HepG2 (cell line): ENCODE measurements around the gene UBE2D4. TPM values are rescaled to one million over a fixed set of nuclear protein-coding genes. Genes with fewer than 3 reads are reported as not detected.
A peak's percentile ranks its signal among the peaks of the same experiment; 100 is the strongest.

ENCODE experiments used
- ATAC-seq: fragments of 200-7000 bp; cut with Tn5 transposase; 3 replicates; pipeline ENCODE4 v1.9.1; 2020; ENCODE audit warnings: mild to moderate bottlenecking, moderate library complexity
- BruUV-seq: library from RNA; stranded (reverse); fragments of 400-500 nt; replicated peaks from 2 replicates; lab custom pipeline; 2021; lab: Mats Ljungman, UMichigan
- CTCF ChIA-PET: fragments of 300-600 bp; formaldehyde crosslinking; extraction: SDS; loops from one replicate; lab custom pipeline; 2021; ENCODE audit warnings: low total read pairs, inconsistent platforms, low intra/inter-chr PET ratio; lab: Yijun Ruan, JAX
- POLR2A ChIA-PET: fragments of 350-600 bp; sonication (Branson Sonifier 250); formaldehyde crosslinking; loops from one replicate; lab custom pipeline; 2020; ENCODE audit warnings: antibody characterized with exemption, inconsistent platforms; lab: Yijun Ruan, JAX
- DNase-seq: peaks from one replicate; pipeline ENCODE4 v3.0.0-alpha.2; 2015; ENCODE audit warnings: low spot score
- FAIRE-seq: peaks from 3 replicates; lab custom pipeline; 2011; peaks lifted over from hg19 to GRCh38; lab: Jason Lieb, UNC
- H2AFZ ChIP-seq: one replicate; pipeline ENCODE4 v1.6.1; 2011; ENCODE audit warnings: low read length, inconsistent platforms
- H3K27ac ChIP-seq: fragments of 300-600 bp; 3 replicates; pipeline ENCODE4 v1.8.0; 2011; ENCODE audit warnings: mixed run types, mild to moderate bottlenecking, mixed read lengths, low read length, inconsistent platforms; ENCODE audit not compliant: insufficient read depth; ENCODE audit errors: extremely low read length
- H3K27me3 ChIP-seq, 2 experiments: fragments of 200-600 bp in 1 of 2; 2 replicates in 1 of 2; 3 replicates in 1 of 2; pipeline versions ENCODE4 v1.6.0 to v1.8.0; 2011; ENCODE audit warnings: low read length in 2 of 2, mild to moderate bottlenecking in 2 of 2, moderate library complexity in 2 of 2, inconsistent platforms in 1 of 2; ENCODE audit not compliant: insufficient read depth in 2 of 2, control insufficient read depth in 1 of 2
- H3K36me3 ChIP-seq, 2 experiments: fragments of 200-600 bp in 1 of 2; replicated peaks in 1 of 2; 2 replicates in 1 of 2; 3 replicates in 1 of 2; pipeline versions ENCODE4 v1.5.1 to v1.8.0; 2011; ENCODE audit warnings: low read length in 2 of 2, inconsistent platforms in 1 of 2; ENCODE audit not compliant: insufficient read depth in 2 of 2, control insufficient read depth in 1 of 2
- H3K4me1 ChIP-seq: 2 replicates; pipeline ENCODE4 v1.5.1; 2012; ENCODE audit warnings: low read length, inconsistent platforms; ENCODE audit not compliant: insufficient read depth
- H3K4me2 ChIP-seq: 2 replicates; pipeline ENCODE4 v1.6.0; 2011; ENCODE audit warnings: low read depth, low read length, inconsistent platforms
- H3K4me3 ChIP-seq, 3 experiments: fragments of 200-600 bp in 1 of 3; sonication (generic), shearing (Covaris generic) in 1 of 3; replicated peaks in 1 of 3; 2 replicates each; pipeline ENCODE4 v1.5.1; 2011 to 2016; ENCODE audit warnings: low read length in 3 of 3, inconsistent platforms in 2 of 3, low read depth in 2 of 3, mild to moderate bottlenecking in 2 of 3, control low read depth in 1 of 3, mixed read lengths in 1 of 3; ENCODE audit not compliant: insufficient read depth in 1 of 3
- H3K79me2 ChIP-seq: one replicate; pipeline ENCODE4 v1.6.1; 2011; ENCODE audit warnings: low read length, inconsistent platforms; ENCODE audit not compliant: insufficient read depth
- H3K9ac ChIP-seq: 2 replicates; pipeline ENCODE4 v1.6.0; 2011; ENCODE audit warnings: mild to moderate bottlenecking, low read depth, low read length, inconsistent platforms; ENCODE audit not compliant: insufficient read depth
- H3K9me3 ChIP-seq: 2 replicates; pipeline ENCODE4 v1.5.1; 2012; ENCODE audit warnings: mild to moderate bottlenecking, low read length
- H4K20me1 ChIP-seq: 2 replicates; pipeline ENCODE4 v1.6.0; 2011; ENCODE audit warnings: inconsistent platforms, mild to moderate bottlenecking, low read length, moderate library complexity; ENCODE audit not compliant: insufficient read depth
- DNMT3B ChIP-seq: conservative IDR thresholded peaks from 2 replicates; pipeline ENCODE4 v1.6.1; 2016; ENCODE audit warnings: missing biosample characterization, control low read depth
- ETV5 ChIP-seq: IDR thresholded peaks from 2 replicates; pipeline ENCODE4 v1.6.1; 2018; ENCODE audit warnings: missing biosample characterization, missing genetic modification reagents, inconsistent platforms, borderline replicate concordance
- FOXK2 ChIP-seq: fragments of 450-650 bp; IDR thresholded peaks from 2 replicates; pipeline ENCODE4 v1.6.1; 2016
- NFE2 ChIP-seq: sonication (generic); formaldehyde crosslinking; IDR thresholded peaks from 2 replicates; pipeline ENCODE4 v1.4.0; 2020; ENCODE audit warnings: missing genetic modification reagents
- NONO ChIP-seq, 2 experiments: fragments of 450-650 bp in 1 of 2; sonication (generic) in 1 of 2; formaldehyde crosslinking in 1 of 2; IDR thresholded peaks in 1 of 2; conservative IDR thresholded peaks in 1 of 2; 2 replicates each; pipeline versions ENCODE4 v1.6.1 to v1.8.0; 2017 to 2022; ENCODE audit warnings: mild to moderate bottlenecking in 1 of 2, missing genetic modification reagents in 1 of 2, moderate library complexity in 1 of 2
- PCBP2 ChIP-seq: fragments of 200-400 bp; formaldehyde crosslinking; optimal IDR thresholded peaks from 2 replicates; pipeline ENCODE3; 2018; ENCODE audit warnings: low read length, low read depth; ENCODE audit not compliant: poor library complexity, severe bottlenecking
- PRDM15 ChIP-seq: sonication (generic); formaldehyde crosslinking; IDR thresholded peaks from 2 replicates; pipeline ENCODE4 v1.4.0; 2020; ENCODE audit warnings: missing genetic modification reagents
- SMC3 ChIP-seq: IDR thresholded peaks from 2 replicates; pipeline ENCODE4 v1.6.1; 2011; ENCODE audit warnings: low read length, improper control_type of control experiment
- SRSF1 ChIP-seq: fragments of 200-400 bp; formaldehyde crosslinking; optimal IDR thresholded peaks from 2 replicates; pipeline ENCODE3; 2017; ENCODE audit warnings: mild to moderate bottlenecking, low read depth, low read length, moderate library complexity
- WIZ ChIP-seq: sonication (generic); formaldehyde crosslinking; IDR thresholded peaks from 2 replicates; pipeline ENCODE4 v1.5.1; 2020; ENCODE audit warnings: mild to moderate bottlenecking, missing genetic modification reagents
- ZNF232 ChIP-seq: sonication (generic); formaldehyde crosslinking; IDR thresholded peaks from 2 replicates; pipeline ENCODE4 v1.4.0; 2020; ENCODE audit warnings: missing genetic modification reagents, borderline replicate concordance
- ZNF468 ChIP-seq: sonication (generic); formaldehyde crosslinking; IDR thresholded peaks from 2 replicates; pipeline ENCODE4 v1.8.0; 2022; ENCODE audit warnings: mild to moderate bottlenecking, moderate library complexity, missing genetic modification reagents
- ZNF569 ChIP-seq: sonication (generic); formaldehyde crosslinking; IDR thresholded peaks from 2 replicates; pipeline ENCODE4 v1.5.0; 2020; ENCODE audit warnings: mild to moderate bottlenecking, missing genetic modification reagents, moderate library complexity, borderline replicate concordance
- ZNF780A ChIP-seq: sonication (generic); formaldehyde crosslinking; IDR thresholded peaks from 2 replicates; pipeline ENCODE4 v1.8.0; 2022; ENCODE audit warnings: mild to moderate bottlenecking, missing genetic modification reagents, moderate library complexity
- ZSCAN31 ChIP-seq: sonication (generic); formaldehyde crosslinking; IDR thresholded peaks from 2 replicates; pipeline ENCODE4 v1.5.0; 2020; ENCODE audit warnings: low read depth, mild to moderate bottlenecking, missing genetic modification reagents
- WGBS: methylation state at CpG from one replicate; pipeline ENCODE4 v1.1.6; 2017; ENCODE audit warnings: low lambda C conversion rate; 5-methylcytosine and 5-hydroxymethylcytosine counted together
- in situ Hi-C: cut with HindIII; loops from 2 replicates; pipeline ENCODE4 v1.10.0; 2017; ENCODE audit warnings: low pct_unique_long_range_greater_than_20kb; ENCODE audit not compliant: extremely low pct_ligation_motif_present
- intact Hi-C: fragments of 100-400 bp; cut with micrococcal nuclease; formaldehyde crosslinking; loops from one replicate; pipeline ENCODE4 v1.10.0; 2022; ENCODE audit not compliant: unreplicated experiment
- polyA plus RNA-seq, 8 experiments: library from polyadenylated mRNA; depleted of rRNA in 3 of 8; stranded (reverse) in 7 of 8; unstranded in 1 of 8; fragments of >200 nt; fragmentation: Illumina TruSeq in 4 of 8; extraction: Trizol in 4 of 8; gene quantifications; 2 replicates each; pipeline versions ENCODE4 v1.2.1 to v1.2.3, GENCODE V29; 2011 to 2016; ENCODE audit warnings: low read depth in 4 of 8, missing spikeins in 1 of 8, mixed read lengths in 1 of 8; ENCODE audit not compliant: insufficient read depth in 1 of 8
- total RNA-seq, 5 experiments: library from RNA; depleted of rRNA; stranded (reverse); fragments of >200 nt; fragmentation: Illumina TruSeq; extraction: Trizol; gene quantifications; 2 replicates each; pipeline ENCODE4 v1.2.3, GENCODE V29; 2016; ENCODE audit warnings: low read depth in 1 of 5
- TF ChIP-seq, protein P1 (sequence below): sonication (generic); formaldehyde crosslinking; IDR thresholded peaks from 2 replicates; pipeline ENCODE4 v1.4.0; 2020; ENCODE audit warnings: missing genetic modification reagents; ENCODE audit errors: not compliant biosample characterization
- TF ChIP-seq, protein P2 (sequence below): IDR thresholded peaks from 2 replicates; pipeline ENCODE4 v1.6.1; 2016; ENCODE audit warnings: low read depth, control low read depth

The UBE2D4 gene
- total and polyA plus RNA-seq, 2 of the 13 experiments (the other 11 are each of a cell fraction or from before 2014, with no cell fraction given), result 9.9 to 16.0 TPM

DNA sequence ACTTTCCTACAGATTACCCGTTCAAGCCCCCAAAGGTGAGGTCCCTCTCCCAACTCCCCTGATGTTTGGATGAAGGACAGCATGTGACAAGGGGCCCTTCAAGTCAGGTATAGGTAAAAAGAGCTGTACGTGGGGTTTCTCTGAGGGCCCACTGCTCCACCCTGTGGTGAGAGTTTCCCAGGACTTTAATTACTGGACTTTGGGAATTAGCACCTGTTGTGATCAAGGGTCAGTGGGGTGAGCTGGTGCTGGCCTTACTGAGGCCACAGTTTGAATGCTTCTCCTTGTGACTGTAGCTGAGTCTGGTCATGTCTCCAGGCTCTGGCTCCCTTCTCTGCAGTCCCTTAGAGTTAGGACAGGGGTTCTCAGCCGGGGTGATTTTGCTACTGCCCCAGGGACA lies 16.8 kb downstream of the UBE2D4 start (continued):
- TF ChIP-seq ZNF569 (CRISPR knock-in tag) (no peak), ZNF232 (CRISPR knock-in tag) (no peak), NFE2 (no peak), ZSCAN31 (CRISPR knock-in tag) (no peak), SMC3 (peak; percentile 35; the same call in 1 of the 2 replicates), FOXK2 (no peak), PCBP2 (no peak), ZNF780A (CRISPR knock-in tag) (no peak)
- TF ChIP-seq, protein P1, sequence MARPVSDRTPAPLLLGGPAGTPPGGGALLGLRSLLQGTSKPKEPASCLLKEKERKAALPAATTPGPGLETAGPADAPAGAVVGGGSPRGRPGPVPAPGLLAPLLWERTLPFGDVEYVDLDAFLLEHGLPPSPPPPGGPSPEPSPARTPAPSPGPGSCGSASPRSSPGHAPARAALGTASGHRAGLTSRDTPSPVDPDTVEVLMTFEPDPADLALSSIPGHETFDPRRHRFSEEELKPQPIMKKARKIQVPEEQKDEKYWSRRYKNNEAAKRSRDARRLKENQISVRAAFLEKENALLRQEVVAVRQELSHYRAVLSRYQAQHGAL (CRISPR knock-in tag), result no peak

DNA sequence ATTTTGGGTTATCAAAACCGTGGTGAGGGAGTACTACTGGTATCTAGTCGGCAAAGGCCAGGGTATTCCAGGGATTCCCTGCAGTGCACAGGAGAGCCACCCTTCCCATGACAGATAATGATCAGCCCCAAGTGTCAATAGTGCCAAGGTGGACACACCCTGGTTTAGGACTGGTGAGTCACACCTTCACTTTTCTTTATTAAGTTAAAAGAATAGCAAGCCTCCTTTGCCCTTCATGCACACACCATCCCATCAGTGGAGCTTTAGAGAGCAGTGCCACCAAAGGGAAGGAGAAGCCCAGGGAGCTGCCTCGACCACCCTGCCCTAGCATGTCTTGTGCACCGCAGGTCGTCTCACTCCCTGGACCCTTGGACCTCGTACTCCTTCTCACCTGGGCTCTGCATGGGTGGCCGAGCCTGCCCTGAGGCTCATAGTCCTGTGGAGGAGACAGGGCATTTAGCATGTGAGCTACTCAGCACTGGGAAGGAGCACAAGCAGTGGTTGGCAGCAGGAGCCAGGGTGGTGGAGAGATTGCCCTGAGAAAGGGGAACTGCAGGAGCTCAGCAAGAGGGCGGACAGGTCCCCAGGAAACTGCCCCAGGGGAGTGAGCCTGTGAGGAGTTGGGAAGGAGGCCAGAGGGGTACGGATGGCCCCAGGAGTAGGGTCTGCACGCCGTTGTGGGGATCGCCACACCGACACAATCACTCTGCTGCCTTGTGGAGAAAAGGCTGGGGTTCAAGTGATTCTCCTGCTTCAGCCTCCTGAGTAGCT lies 17.4 kb downstream of the UBE2D4 start:
- no peak overlapping the region for H3K9ac ChIP-seq
- TF ChIP-seq PRDM15 (CRISPR knock-in tag), result no peak
- TF ChIP-seq DNMT3B (CRISPR knock-in tag), result no peak
- no peak for TF ChIP-seq ETV5 (CRISPR knock-in tag)
- TF ChIP-seq ZNF468 (CRISPR knock-in tag), result no peak
- TF ChIP-seq, protein P2, sequence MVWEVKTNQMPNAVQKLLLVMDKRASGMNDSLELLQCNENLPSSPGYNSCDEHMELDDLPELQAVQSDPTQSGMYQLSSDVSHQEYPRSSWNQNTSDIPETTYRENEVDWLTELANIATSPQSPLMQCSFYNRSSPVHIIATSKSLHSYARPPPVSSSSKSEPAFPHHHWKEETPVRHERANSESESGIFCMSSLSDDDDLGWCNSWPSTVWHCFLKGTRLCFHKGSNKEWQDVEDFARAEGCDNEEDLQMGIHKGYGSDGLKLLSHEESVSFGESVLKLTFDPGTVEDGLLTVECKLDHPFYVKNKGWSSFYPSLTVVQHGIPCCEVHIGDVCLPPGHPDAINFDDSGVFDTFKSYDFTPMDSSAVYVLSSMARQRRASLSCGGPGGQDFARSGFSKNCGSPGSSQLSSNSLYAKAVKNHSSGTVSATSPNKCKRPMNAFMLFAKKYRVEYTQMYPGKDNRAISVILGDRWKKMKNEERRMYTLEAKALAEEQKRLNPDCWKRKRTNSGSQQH (CRISPR knock-in tag), result no peak
- no peak for TF ChIP-seq SRSF1
- TF ChIP-seq WIZ (CRISPR knock-in tag), result no peak
- no peak for TF ChIP-seq NONO (IDR thresholded peaks at IDR 0.05)
- no peak for TF ChIP-seq NONO (CRISPR knock-in tag; conservative IDR thresholded peaks at IDR 0.05)

More for the DNA sequence above, 17.4 kb downstream of the UBE2D4 start:
- DNase-seq (no peak), ATAC-seq (no peak; the same call in 1 of the 3 replicates), FAIRE-seq (no peak)
- H3K4me1 ChIP-seq, result peaks cover 13% of the 10 kb centered on the region
- H3K36me3 ChIP-seq, result 0 out of 5 replicates have a peak, but pooled peaks cover 0 to 5% of the 10 kb centered on the region in 2 experiments
- H3K27ac ChIP-seq, result no peak overlapping the region
- WGBS, result 82% methylated on average over 10 of the region's 13 CpGs
- H4K20me1 ChIP-seq, result no peaks in the 10 kb centered on the region
- intact Hi-C loops (loop anchor here (1.0 kb wide), 1 partner anchor 38 kb away; no protein-coding TSS in a partner anchor), in situ Hi-C loops (no loop called here)
- no TSS peak for BruUV-seq
- ChIA-PET POLR2A (interaction anchor here (1.8 kb wide), 1 partner anchor 39 kb away, joined by 5 read pairs; no protein-coding TSS in a partner anchor), CTCF (no interaction called here)
- no peak overlapping the region for H3K4me3 ChIP-seq
- H3K79me2 ChIP-seq, result no peaks in the 10 kb centered on the region
- H3K9me3 ChIP-seq, result no peaks in the 10 kb centered on the region
- H3K27me3 ChIP-seq, result no peaks in the 10 kb centered on the region
- no peak overlapping the region for H2AFZ ChIP-seq
- no peak overlapping the region for H3K4me2 ChIP-seq
